GM12873 (cell line): ENCODE data around the gene CYB561D2.

Experiments
- TF ChIP-seq, protein P1 (sequence below): IDR thresholded peaks from 2 replicates; pipeline ENCODE4 v1.5.1; 2012; ENCODE audit warnings: low read depth, mild to moderate bottlenecking, moderate library complexity, low read length, control low read depth; ENCODE audit not compliant: insufficient read depth; ENCODE audit errors: missing control alignments

Gene CYB561D2

DNA sequence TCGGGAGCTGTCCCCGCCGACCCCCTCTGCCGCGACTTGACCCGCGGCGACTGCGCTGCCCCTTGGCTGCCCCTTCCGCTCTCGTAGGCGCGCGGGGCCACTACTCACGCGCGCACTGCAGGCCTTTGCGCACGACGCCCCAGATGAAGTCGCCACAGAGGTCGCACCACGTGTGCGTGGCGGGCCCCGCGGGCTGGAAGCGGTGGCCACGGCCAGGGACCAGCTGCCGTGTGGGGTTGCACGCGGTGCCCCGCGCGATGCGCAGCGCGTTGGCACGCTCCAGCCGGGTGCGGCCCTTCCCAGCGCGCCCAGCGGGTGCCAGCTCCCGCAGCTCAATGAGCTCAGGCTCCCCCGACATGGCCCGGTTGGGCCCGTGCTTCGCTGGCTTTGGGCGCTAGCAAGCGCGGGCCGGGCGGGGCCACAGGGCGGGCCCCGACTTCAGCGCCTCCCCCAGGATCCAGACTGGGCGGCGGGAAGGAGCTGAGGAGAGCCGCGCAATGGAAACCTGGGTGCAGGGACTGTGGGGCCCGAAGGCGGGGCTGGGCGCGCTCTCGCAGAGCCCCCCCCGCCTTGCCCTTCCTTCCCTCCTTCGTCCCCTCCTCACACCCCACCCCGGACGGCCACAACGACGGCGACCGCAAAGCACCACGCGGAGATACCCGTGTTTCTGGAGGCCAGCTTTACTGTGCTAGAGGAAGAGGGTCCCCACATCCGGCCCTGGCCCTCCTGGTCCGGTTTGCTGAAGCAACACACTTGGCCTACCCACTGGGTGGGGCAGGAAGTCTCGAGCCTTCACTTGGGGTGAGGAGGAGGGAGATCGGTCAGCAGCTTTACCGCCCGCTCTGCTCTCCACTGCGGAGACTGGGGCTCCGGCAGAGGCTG, 10.0 kb upstream of the CYB561D2 start, which contains the start of gene RASSF1:
Gene RASSF1 (minus strand): TSS at position 389 of the 882 bp plus-strand sequence. CDS start 31 bp downstream, at position 358.
- TF ChIP-seq, protein P1, sequence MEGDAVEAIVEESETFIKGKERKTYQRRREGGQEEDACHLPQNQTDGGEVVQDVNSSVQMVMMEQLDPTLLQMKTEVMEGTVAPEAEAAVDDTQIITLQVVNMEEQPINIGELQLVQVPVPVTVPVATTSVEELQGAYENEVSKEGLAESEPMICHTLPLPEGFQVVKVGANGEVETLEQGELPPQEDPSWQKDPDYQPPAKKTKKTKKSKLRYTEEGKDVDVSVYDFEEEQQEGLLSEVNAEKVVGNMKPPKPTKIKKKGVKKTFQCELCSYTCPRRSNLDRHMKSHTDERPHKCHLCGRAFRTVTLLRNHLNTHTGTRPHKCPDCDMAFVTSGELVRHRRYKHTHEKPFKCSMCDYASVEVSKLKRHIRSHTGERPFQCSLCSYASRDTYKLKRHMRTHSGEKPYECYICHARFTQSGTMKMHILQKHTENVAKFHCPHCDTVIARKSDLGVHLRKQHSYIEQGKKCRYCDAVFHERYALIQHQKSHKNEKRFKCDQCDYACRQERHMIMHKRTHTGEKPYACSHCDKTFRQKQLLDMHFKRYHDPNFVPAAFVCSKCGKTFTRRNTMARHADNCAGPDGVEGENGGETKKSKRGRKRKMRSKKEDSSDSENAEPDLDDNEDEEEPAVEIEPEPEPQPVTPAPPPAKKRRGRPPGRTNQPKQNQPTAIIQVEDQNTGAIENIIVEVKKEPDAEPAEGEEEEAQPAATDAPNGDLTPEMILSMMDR: no peak

- TF ChIP-seq, protein P1: no peak
These were observed 9.1 kb upstream of the CYB561D2 start for GRCh38 chr3:50341537-50341936.

DNA sequence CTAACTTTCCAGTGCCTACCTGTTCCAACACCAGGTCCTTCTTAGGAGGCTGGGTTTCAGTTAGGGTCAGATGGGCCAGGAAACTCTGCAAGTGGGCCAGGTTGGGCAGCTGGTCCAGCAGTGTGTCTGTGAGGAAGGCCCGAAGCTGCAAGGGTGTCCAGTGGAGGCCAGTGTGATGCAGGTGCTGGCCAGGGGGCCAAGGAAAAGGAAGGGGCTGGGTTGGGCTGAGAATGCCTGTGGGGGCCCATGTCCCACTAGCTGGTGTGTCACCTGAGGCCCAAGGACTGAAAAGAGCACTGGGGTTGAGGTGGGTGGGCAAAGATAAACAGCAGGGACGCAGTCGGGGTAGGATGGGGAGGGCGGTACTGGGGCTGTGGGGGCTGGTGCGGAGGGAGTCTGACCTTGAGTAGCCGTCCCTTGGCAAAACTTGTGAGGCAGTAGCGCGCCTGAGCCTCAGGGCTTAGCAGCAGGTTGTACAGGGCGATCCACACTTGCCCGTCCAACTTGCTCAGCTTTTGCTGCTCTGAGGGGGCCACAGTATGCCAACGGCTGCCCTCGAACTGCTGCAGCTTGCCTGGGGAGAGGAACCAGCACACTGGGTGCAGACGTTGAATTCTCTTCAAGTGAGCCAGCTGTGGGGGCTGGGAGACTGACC, 8.5 kb upstream of the CYB561D2 start:
- TF ChIP-seq, protein P1: no peak

- TF ChIP-seq, protein P1: no peak
These were observed 7.6 kb upstream of the CYB561D2 start for GRCh38 chr3:50342813-50343633.

GRCh38 chr3:50345008-50345407, 5.7 kb upstream of the CYB561D2 start:
- TF ChIP-seq, protein P1: no peak

GRCh38 chr3:50345586-50346234, 5.0 kb upstream of the CYB561D2 start, which contains the start of gene ZMYND10:
TSS of gene ZMYND10 (minus strand) at chr3:50345732. CDS start at chr3:50345579, 153 bp downstream.
- TF ChIP-seq, protein P1: no peak
